PC-9 (cell line): Measurements from ENCODE around the gene DGKZ.

ENCODE experiments used
- CTCF ChIP-seq: fragments of 200-600 bp; sonication (generic); conservative IDR thresholded peaks from 2 replicates; pipeline ENCODE4 v1.6.1; 2017; ENCODE audit warnings: mixed run types, antibody characterized with exemption, mild to moderate bottlenecking, moderate library complexity
- EZH2 ChIP-seq: fragments of 200-600 bp; sonication (generic); IDR thresholded peaks from 2 replicates; pipeline ENCODE4 v1.8.0; 2017; ENCODE audit warnings: antibody characterized with exemption, low read depth

DNA sequence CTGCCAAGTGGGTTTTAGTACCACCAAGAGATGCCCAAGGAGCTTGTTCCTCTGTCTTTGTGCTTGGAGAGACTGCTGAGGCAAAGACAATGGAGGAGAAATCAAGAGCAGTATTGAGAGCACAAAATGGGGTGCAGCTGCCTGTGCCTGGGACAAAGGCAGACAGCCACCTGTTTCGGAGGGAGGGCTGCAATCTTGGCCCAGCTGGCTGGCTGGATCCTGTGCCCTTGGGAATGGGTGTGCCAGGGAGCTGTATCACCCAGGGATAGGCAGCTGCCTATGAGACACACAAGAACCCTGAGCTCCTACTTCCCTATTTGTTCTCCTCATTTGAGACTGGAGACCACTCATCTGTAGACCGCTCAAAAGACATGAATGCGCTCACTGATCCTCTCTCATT lies 67.6 kb downstream of the DGKZ start:
- no peak for TF ChIP-seq CTCF
- TF ChIP-seq EZH2 = no peak
